NT2/D1 (cell line): ENCODE results near the gene MGAT5B.

Experiments used
- SUZ12 ChIP-seq: IDR thresholded peaks from 2 replicates; pipeline ENCODE4 v1.6.1; 2011; ENCODE audit not compliant: insufficient read length, insufficient read depth; ENCODE audit errors: extremely low read depth
- YY1 ChIP-seq: IDR thresholded peaks from 2 replicates; pipeline ENCODE4 v1.6.1; 2011; ENCODE audit not compliant: insufficient read length, insufficient read depth

GRCh38 chr17:76822184-76822778, 45.9 kb upstream of the MGAT5B start:
- TF ChIP-seq YY1 (no peak), SUZ12 (no peak)
